SHP77 (cell line): ENCODE measurements around the gene PRKACA.

Experiments used
- DNase-seq, 2 experiments: peaks; one replicate each; lab custom pipeline; 2025; lab: John Stamatoyannopoulos, UW

PRKACA gene

DNA sequence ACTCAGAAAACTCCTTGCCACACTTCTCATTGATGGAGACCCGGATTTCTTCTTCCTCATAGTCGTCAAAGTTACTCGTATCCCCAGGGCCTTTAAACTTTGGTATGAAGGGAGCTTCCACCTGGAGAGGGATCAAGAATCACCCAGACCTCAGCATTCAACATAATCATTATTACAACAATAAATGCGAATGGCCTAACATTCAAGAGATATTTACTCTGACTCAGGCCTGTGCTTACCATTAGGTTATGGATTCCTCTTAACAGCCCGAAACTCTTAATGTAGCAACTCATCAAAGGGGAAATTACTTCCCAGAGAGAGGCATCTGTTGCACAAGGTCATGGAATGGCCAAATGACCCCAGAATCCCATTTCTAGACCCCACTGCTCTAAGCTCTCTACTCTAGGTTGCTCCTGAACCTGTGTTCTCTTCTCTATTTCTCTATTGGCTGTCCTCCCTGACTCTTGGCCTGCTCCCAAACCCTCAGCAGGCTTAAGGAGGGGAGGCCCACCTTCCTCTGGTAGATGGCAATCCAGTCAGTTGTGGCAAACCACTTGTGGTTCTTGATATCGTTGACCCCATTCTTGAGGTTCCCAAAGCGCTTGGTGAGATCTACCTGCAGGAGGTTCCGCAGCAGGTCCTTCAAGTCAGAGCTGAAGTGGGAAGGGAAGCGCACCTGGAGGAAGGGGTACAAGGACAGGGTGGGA is 24.3 kb downstream of the PRKACA start:
- DNase-seq, result no peak

GRCh38 chr19:14091813-14092462 is 25.6 kb downstream of the PRKACA start:
- DNase-seq, result no peak

- no peak for DNase-seq
Measured at GRCh38 chr19:14091081-14091812, 26.3 kb downstream of the PRKACA start.

DNA sequence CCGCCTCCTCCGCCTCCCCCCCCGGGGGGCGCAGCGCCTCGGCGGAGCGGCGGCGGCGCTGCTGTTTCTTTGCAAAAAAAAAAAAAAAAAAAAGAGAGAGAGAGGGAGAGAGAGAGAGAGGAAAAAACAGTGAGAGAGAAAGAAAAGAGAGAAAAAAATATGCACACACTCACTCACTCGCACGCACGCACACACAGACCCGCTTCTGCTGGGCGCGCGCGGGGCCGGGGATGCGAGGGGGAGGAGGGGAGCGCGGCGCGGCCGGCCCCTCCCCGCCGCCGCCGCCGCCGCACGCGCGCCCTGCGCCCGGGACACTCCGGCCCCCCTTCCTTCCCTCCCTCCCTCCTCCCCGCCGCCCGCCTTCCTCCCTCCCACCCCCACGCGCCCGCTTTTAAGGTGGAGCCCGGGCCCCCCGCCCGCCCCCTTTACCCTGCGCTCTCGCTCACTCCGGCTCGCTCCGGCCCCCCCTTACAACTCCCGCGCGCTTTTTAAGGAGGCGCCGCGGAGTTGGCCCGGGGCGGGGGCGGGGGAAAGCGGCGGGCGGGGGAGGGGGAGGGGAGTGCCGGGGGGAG is 27.0 kb downstream of the PRKACA start, which contains the start of gene SAMD1:
TSS of gene SAMD1 (minus strand) at position 243 of the 572 bp plus-strand sequence.
- DNase-seq, result peak; percentile 67 to 81

- peak; percentile 22 to 53 for DNase-seq
Measured at GRCh38 chr19:14089662-14090508, 27.7 kb downstream of the PRKACA start.

GRCh38 chr19:14089412-14089661 is 28.2 kb downstream of the PRKACA start:
- DNase-seq, result no peak

DNA sequence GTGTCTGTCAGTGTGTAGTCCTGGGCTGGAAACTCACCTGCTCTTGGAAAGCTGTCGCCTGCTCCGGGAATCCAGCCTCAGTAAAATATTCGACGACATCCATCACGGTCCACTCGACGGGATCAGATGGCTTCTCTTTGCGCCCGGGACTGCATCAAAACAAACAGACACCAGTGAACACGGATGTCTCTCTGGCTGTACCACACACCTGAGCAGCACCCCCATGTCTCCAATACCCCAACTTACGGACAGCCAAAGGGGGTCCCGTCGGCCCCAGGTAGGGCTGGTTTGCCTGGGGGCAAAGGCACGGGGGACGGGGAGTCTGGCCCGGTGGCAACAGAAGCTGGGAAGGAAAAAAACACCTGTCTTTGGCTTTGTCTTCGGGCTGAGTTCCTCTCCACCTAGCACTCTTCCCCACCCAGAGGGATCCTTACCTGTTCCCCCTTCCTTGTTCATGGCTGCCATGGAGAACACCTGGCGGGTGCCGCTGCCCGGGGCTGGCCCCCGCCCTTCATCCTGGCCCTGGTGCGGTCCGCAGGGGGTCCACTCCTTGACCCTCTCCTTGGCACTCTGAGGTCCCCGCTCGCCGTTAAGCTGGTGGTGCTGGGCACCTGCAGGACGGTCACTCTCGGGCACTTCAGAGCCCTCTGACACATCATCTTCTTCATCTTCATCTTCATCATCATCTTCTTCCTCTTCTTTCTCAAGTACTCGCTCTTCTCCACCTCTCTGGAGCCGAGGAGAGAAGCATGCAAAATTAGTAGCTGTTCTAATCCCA is 28.7 kb downstream of the PRKACA start:
- no peak for DNase-seq

DNA sequence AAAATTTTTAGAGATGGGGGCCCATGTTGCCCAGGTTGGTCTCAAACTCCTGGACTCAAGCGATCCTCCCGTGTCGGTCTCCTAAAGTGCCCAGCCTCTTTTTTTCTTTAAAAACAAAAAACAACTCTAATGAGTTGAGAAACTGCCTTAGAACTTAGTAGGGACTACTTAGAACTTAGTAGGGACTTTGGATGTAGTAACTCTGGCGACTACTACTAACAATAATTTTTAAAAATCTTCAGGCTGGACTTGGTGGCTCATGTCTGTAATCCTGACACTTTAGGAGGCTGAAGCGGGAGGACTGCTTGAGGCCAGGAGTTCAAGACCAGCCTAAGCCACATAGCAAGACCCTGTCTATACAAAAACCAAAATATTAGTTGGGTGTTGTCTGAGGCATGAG is 31.5 kb downstream of the PRKACA start:
- no peak for DNase-seq

- DNase-seq, result no peak
Measured at GRCh38 chr19:14085309-14085995, 32.1 kb downstream of the PRKACA start, which contains the start of gene C19orf67. Gene C19orf67, minus strand, starts transcription at chr19:14085783. Its CDS starts 156 bp downstream, at chr19:14085627.

- DNase-seq, result no peak
Measured at GRCh38 chr19:14082675-14082960, 34.9 kb downstream of the PRKACA start.

GRCh38 chr19:14081797-14082674 is 35.5 kb downstream of the PRKACA start:
- DNase-seq, result no peak

DNA sequence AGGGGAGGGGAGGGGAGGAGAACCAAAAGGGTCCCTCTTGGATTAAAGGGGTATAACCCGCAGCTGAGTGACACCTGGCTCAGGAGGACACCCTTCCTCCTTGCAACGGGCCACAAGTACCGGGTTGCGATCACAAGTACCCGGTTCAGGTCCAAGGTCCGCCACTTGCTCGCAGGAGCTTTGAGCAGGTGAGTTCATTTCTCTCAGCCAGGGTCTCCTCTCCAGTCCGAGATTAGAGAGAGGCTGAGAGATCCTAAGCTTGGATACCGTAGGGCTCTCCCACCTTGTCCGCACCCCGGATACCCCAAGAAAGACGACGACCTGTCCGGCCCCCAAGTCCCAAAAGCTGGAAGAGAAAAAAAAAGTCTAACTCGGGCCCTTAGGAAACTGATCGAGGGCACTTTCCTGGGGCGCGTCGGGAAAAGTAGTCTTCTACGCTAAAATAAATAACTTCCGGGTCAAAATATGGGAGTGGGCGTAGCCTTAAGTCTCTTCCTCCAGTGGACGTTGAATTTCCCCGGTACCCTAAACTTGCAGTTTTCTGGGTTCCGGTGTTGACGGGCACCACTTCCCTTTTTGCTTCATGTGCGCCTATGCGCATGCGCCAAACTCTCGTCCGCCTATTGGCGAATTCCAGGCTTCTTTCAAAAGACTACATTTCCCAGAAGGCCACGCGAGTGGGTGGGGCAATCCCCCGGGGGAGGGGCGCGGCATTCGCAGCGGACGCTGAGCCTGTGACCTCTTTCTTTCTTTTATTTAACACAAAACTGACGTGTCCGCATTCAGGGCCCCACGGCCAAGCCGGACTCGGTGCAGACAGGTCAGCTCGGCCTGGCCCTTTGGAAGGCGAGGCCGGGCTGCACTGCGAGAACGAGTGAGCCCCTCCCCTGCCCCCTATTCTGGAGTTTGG is 36.4 kb downstream of the PRKACA start:
- peak; percentile 98 for DNase-seq

DNA sequence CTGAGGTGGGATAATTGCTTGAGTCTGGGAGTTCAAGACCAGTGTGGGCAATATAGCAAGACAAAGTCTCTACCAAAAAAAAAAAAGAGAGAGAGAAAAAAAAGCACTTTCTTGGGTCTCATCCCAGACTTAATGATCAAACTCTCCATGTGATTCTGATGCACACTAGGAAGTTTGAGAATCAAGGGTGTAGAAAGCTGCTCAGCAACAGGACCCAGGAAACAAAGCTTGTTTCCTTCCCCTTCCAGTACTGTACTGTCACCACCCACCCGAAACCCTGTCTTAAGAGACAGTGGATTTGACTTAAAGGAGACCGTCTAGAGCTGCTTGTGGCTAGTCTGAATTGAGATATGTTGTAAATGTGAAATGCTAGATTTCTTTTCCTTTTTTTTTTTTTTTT is 39.2 kb downstream of the PRKACA start:
- DNase-seq, result no peak

DNA sequence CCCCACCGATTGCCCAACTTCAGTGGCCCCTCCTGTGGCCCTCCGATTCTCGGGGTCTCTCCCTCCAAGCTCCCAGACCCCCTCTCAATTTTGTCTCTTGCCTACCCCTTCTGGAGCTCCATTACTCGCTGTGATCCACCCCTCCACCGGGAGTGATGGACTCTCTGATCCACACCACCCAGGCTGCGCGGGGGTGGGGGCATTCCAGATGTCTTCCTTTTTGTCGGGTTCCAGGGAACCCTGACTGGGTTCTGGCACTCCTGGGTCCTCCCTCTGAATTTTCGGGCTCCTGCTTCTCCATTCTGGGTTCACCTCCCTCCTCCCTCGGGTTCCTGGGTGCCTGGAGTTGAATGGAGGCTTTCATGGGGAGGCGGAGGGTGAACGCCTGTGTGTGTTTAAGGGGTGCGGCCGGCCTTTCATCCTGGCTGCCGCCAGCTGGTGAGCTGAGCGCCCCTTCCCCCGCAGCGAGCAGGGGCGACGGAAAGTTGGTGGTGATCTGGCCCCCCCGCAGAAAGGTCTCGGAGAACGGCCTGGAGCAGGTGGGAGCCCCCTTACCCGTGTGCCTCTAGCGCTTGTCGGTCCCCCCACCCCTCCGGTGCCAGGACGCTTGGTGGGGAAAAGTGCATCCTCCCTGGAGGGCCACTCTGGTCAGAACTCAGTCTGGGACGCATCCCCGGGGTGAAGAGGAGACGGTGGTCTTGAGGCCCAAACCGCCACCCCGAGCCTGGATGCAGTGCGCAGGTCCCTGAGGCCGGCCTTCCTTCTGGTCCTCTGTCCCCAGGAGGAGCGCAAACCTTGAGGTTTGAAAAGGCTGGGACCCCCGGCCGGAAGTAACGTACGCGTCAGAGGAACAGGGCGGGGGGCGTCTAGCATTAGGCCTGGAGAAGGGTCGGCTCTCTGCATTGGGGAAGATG is 43.4 kb downstream of the PRKACA start:
- no peak for DNase-seq

- DNase-seq, result peak; percentile 57 to 81
Measured at GRCh38 chr19:14073261-14073924, 44.2 kb downstream of the PRKACA start.

DNA sequence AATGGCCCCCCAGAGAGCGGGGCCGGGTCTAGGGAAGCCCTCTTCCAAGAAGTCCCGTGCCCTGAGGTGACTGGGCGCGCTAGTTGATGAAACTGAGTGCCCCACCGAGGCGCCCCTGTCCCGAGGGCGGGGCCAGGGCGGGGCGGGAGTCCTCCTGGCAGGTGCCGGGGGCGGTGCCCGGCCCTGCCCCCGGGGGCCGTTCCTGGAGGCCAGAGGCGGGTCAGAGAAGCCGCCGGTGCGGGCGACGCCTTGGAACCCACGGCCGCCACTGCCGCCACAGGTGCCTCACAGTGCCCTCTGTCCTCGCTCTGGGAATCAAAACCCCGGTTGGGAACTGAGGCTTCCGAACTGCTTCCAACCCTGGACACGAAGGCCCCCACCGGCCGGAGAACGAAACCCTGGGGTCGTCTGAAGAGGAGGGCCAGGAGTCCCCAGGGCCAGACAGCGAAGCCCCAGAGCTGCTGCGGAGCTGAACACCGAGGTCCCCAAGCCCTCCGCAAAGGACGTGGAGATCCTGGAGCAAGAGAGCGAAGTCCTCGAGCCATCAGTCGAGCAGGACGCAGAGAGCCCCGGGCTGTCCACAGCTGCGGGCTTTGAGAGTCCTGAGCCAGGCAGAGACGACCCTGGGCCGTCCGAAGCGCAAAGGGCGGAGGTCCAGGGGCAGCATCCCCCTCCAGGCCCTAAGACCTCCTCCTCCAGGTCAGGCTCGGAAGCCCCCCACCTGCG is 44.9 kb downstream of the PRKACA start, which contains the start of gene MISP3:
TSS of gene MISP3 (plus strand) at position 252 of the 726 bp plus-strand sequence. CDS start 524 bp downstream, outside the sequence.
- DNase-seq, result peak; percentile 61 to 64
